ENCODE data around the gene DHX34. TPM values are rescaled to one million over a fixed set of nuclear protein-coding genes. Genes with fewer than 3 reads are reported as not detected.
"Not testable (repeated sequence)": the region's sequence is repeated elsewhere in the genome, so short reads cannot be mapped to it uniquely, and the experiment has no call there.

The DHX34 gene
- total and polyA plus RNA-seq, 7 donors, result 3.0 to 12.7 (median 9.1) TPM

- intact Hi-C loops (cut with DNase I), result no loop called here
- no peak for DNase-seq
- TF ChIP-seq EP300 (IDR thresholded peaks at IDR 0.05) (no peak), POLR2AphosphoS5 (IDR thresholded peaks at IDR 0.05) (no peak), POLR2A (IDR thresholded peaks at IDR 0.05) (no peak), CTCF (IDR thresholded peaks at IDR 0.05) (no peak)
- Histone ChIP-seq H3K27me3 (no peaks in the 10 kb centered on the region), H3K4me3 (no peak overlapping the region), H3K4me1 (peaks cover 0 to 6% (median 0%) of the 10 kb centered on the region in 4 donors), H3K27ac (no peak overlapping the region), H3K9me3 (no peaks in the 10 kb centered on the region), H3K36me3 (peaks cover 51 to 100% (median 82%) of the 10 kb centered on the region in 4 donors)
- WGBS, 2 donors, result 95 to 97% methylated on average over 28 of the region's 28 CpGs
These were observed 8.9 kb downstream of the DHX34 start for GRCh38 chr19:47357788-47358680.

GRCh38 chr19:47358936-47359335 lies 9.8 kb downstream of the DHX34 start:
- H3K36me3 ChIP-seq, result peaks cover 51 to 100% (median 85%) of the 10 kb centered on the region in 4 donors
- TF ChIP-seq POLR2A (IDR thresholded peaks at IDR 0.05), result no peak
- no peak for TF ChIP-seq EP300 (IDR thresholded peaks at IDR 0.05)
- TF ChIP-seq CTCF (IDR thresholded peaks at IDR 0.05), result no peak
- TF ChIP-seq POLR2AphosphoS5 (IDR thresholded peaks at IDR 0.05), result no peak
- H3K4me1 ChIP-seq, result no peaks in the 10 kb centered on the region
- 85 to 91% methylated on average over 6 of the region's 6 CpGs for WGBS, 2 donors
- no peak for DNase-seq
- H3K9me3 ChIP-seq, result no peaks in the 10 kb centered on the region
- H3K4me3 ChIP-seq, result no peak overlapping the region
- intact Hi-C loops (cut with DNase I), result no loop called here
- H3K27me3 ChIP-seq, result no peaks in the 10 kb centered on the region
- no peak overlapping the region for H3K27ac ChIP-seq

GRCh38 chr19:47362321-47362720 lies 13.2 kb downstream of the DHX34 start:
- H3K4me3 ChIP-seq, result no peak overlapping the region
- TF ChIP-seq CTCF (IDR thresholded peaks at IDR 0.05), result no peak
- TF ChIP-seq EP300 (IDR thresholded peaks at IDR 0.05), result no peak
- no peak for TF ChIP-seq POLR2AphosphoS5 (IDR thresholded peaks at IDR 0.05)
- no peak for TF ChIP-seq POLR2A (IDR thresholded peaks at IDR 0.05)
- no peak overlapping the region for H3K27ac ChIP-seq
- no peak for DNase-seq
- 94 to 97% methylated on average over 21 of the region's 21 CpGs for WGBS, 2 donors
- no peaks in the 10 kb centered on the region for H3K9me3 ChIP-seq
- no peaks in the 10 kb centered on the region for H3K4me1 ChIP-seq
- intact Hi-C loops (cut with DNase I), result no loop called here
- H3K36me3 ChIP-seq, result peaks cover 31 to 100% (median 72%) of the 10 kb centered on the region in 4 donors
- H3K27me3 ChIP-seq, result no peaks in the 10 kb centered on the region

GRCh38 chr19:47363758-47364531 lies 14.8 kb downstream of the DHX34 start:
- no peaks in the 10 kb centered on the region for H3K9me3 ChIP-seq
- H3K27ac ChIP-seq, result no peak overlapping the region
- no peak for DNase-seq
- no peaks in the 10 kb centered on the region for H3K27me3 ChIP-seq
- H3K36me3 ChIP-seq, result peaks cover 22 to 94% (median 56%) of the 10 kb centered on the region in 4 donors
- no peak overlapping the region for H3K4me3 ChIP-seq
- intact Hi-C loops (cut with DNase I), result no loop called here
- H3K4me1 ChIP-seq, result no peaks in the 10 kb centered on the region
- WGBS, 2 donors, result 85 to 89% methylated on average over 13 of the region's 13 CpGs
- TF ChIP-seq CTCF (IDR thresholded peaks at IDR 0.05) (no peak), POLR2AphosphoS5 (IDR thresholded peaks at IDR 0.05) (no peak), EP300 (IDR thresholded peaks at IDR 0.05) (no peak), POLR2A (IDR thresholded peaks at IDR 0.05) (no peak)

GRCh38 chr19:47365455-47365854 lies 16.3 kb downstream of the DHX34 start:
- H3K27me3 ChIP-seq; H3K4me1 ChIP-seq; H3K9me3 ChIP-seq; H3K27ac ChIP-seq; DNase-seq; H3K4me3 ChIP-seq; intact Hi-C loops (cut with DNase I): not testable (repeated sequence)
- H3K36me3 ChIP-seq, result peaks cover 16 to 94% (median 48%) of the 10 kb centered on the region in 4 donors
- 87 to 93% methylated on average over 10 of the region's 10 CpGs for WGBS, 2 donors

All from sigmoid colon (tissue), 7 donors.